SK-N-SH treated with all-trans-retinoic acid at 6 μM for 48 hours (cell line): ENCODE results near the gene ZMYM2.

Experiments
- ARNTL ChIP-seq: fragments of 450-650 bp; formaldehyde crosslinking; IDR thresholded peaks from 2 replicates; pipeline ENCODE4 v1.5.0; 2020; ENCODE audit warnings: low read depth, mild to moderate bottlenecking, moderate library complexity, borderline replicate concordance
- BACH2 ChIP-seq: fragments of 250-450 bp; sonication (Bioruptor Pico); IDR thresholded peaks from 2 replicates; pipeline ENCODE4 v1.9.0; 2021; ENCODE audit warnings: mild to moderate bottlenecking, borderline replicate concordance
- OSR1 ChIP-seq: fragments of 250-450 bp; sonication (Bioruptor Pico); IDR thresholded peaks from 2 replicates; pipeline ENCODE4 v1.8.0; 2022; ENCODE audit warnings: moderate library complexity, mild to moderate bottlenecking, inconsistent platforms
- RARB ChIP-seq: fragments of 250-450 bp; sonication (Bioruptor Pico); IDR thresholded peaks from 2 replicates; pipeline ENCODE4 v1.8.0; 2021; ENCODE audit warnings: mild to moderate bottlenecking, moderate library complexity
- TCF4 ChIP-seq: fragments of 250-450 bp; sonication (Bioruptor Pico); IDR thresholded peaks from 2 replicates; pipeline ENCODE4 v1.8.0; 2021; ENCODE audit warnings: mild to moderate bottlenecking, moderate library complexity, borderline replicate concordance
- TOX ChIP-seq: fragments of 250-450 bp; sonication (Bioruptor Pico); IDR thresholded peaks from 2 replicates; pipeline ENCODE4 v1.8.0; 2021; ENCODE audit warnings: mild to moderate bottlenecking, moderate library complexity, borderline replicate concordance
- ZC3H10 ChIP-seq: fragments of 250-450 bp; sonication (Bioruptor Pico); IDR thresholded peaks from 2 replicates; pipeline ENCODE4 v1.5.1; 2021; ENCODE audit warnings: mild to moderate bottlenecking, moderate library complexity

- TF ChIP-seq ZC3H10 (no peak), TOX (CRISPR knock-in tag) (no peak), BACH2 (CRISPR knock-in tag) (no peak), TCF4 (CRISPR knock-in tag) (no peak), RARB (no peak), ARNTL (CRISPR knock-in tag) (no peak), OSR1 (CRISPR knock-in tag) (no peak)
Observed at GRCh38 chr13:20124303-20124702, 165.8 kb downstream of the ZMYM2 start.
